NOMO-1 treated with dmso at 0.1 percent for 144 hours (cell line): Measurements from ENCODE around the gene BPHL.
A peak's percentile ranks its signal among the peaks of the same experiment; 100 is the strongest.
"Not testable (repeated sequence)": the region's sequence is repeated elsewhere in the genome, so short reads cannot be mapped to it uniquely, and the experiment has no call there.

ENCODE experiments used
- DNase-seq: peaks from one replicate; lab custom pipeline; 2025; ENCODE audit not compliant: unreplicated experiment; lab: John Stamatoyannopoulos, UW

The BPHL gene

DNA sequence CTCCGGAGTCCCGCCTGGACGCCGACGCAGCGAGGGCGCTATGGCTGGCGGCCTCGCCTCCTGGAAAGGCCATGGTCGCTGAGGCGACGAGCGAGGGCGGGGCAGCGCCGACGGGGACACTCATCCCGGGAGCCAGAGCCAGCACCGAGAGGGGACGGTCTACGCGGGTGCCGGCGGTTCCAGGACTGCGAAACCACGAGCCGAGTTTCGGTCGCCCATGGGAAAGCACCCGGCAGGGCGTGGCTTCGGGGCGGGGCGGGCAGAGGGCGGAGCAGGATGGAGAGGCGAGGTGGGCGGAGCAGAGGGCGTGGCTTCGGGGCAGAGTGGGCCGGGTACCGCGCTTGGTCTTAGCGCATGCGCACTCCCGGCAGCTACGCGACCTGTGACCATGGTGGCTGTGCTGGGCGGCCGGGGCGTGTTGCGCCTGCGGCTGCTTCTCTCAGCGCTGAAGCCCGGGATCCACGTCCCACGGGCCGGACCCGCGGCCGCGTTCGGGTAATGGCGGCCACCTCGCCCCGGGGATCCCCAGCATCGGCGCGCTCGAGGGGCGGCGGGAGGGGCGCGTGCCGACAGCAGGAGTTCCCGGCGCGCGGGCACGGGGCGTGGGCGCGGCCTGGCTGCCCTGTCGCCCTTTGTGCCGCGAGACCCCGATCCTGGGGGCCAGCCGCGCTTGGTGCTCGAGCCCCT, at the start of gene BPHL:
Gene BPHL (plus strand): TSS at position 359 of the 687 bp plus-strand sequence. CDS start 30 bp downstream, at position 389.
- peak; percentile 93 for DNase-seq

DNA sequence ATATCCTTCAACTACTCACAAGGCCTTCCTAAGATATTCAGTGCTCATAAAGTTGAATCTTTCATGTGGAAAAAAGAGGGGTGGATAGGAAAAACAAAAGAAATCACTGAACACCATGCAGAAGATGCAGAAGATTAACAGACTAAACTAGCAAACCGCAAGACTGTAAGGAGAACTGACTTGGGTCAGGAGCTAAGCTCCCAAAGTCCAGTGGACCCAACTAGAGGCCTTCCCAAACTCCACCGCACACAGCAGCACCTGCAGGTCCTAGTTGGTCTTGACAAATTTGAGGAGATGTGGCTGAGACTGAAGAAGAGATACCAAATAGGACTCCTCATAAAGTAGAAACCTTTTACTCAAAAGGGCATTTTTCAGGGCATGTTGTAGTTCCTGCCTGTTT, 46.9 kb upstream of the BPHL start:
- DNase-seq, result no peak

DNA sequence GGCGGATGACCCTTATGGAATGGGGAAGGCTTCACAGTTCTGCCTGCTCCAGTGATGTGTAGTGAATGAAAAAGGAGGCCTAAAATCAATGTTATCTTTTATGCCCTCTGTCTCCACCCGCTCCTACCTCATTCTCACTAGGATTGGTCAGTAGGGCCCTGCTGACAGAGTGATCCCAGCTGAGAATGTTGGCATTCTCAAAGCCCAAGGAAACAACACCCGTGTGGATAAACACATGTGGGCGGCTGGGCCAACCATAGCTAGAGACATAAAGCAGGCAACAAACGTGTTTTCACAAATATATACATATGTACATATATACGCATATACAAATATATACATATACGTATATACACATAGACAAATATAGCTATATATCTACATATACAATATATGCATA, 45.7 kb upstream of the BPHL start:
- DNase-seq, result no peak

DNA sequence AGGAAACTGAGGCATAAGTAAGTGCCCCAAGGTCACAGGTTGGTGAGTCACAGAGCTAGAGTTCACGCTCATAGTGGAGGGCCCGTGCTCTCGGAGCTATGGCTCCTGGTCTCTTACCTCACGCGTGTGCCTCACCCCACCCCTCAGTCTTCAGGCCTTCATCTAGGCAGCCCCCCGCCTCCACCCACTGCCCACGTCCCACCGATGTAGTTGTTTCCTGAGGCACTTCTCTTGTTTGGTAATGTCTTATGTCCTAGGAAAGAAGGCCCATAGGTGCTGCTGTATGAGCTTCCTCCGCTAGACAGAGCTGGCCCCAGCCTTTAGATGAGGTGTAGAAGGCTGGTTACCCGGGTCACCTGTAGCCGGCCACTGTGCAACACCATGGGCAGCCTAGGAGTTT, 45.1 kb upstream of the BPHL start:
- no peak for DNase-seq

DNA sequence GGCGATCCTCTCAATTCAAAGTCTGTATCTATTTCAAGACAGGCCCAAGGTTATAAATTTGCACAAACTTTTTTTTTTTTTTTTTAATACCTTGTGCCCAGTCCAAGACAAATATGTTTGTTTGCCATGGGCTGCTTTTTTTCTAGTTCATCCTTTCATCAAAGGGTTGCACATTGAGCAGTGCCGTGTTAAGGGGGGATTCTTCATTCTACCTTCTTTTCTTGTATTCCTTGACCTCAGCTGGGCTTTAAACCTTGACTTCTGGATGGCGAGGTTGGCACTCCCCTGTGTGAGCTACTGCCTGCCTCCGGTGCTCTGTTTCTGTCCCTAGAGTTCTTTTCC, 42.8 kb upstream of the BPHL start:
- DNase-seq, result no peak

DNA sequence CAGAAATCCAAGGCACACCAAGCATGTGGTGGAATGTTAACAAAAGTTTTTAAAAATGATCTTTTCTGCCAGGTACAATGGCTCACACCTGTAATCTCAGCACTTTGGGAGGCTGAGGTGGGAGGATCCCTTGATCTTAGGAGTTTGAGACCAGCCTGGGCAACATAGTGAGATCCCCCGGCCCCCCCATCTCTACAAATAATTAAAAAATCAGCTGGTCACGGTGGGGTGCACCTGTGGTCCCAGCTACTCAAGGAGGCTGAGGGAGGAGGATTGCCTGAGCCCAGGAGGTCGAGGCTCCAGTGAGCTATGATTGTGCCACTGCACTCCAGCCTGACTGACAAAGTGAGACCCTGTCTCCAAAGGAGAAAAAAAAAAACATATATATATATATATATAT, 42.2 kb upstream of the BPHL start:
- no peak for DNase-seq

DNA sequence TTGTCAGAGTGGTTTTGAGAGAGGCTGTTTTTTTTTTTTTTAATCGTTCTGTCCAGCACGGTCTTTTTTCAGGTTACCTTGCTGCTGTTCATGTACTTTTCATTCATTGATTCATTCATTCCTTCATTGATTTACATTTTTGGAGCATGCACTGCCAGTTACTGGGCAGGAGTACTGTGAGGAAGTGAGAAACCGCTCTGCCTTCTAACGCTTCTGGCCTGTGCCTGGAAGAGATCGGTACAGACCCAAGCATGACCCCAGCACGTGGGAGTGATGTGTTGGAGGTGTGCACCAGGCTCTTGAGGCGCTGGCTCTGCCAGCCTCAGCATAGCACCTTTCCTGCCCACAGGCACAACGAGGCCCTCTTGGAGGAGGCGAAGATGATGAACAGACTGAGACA, 41.1 kb upstream of the BPHL start:
- DNase-seq, result no peak

DNA sequence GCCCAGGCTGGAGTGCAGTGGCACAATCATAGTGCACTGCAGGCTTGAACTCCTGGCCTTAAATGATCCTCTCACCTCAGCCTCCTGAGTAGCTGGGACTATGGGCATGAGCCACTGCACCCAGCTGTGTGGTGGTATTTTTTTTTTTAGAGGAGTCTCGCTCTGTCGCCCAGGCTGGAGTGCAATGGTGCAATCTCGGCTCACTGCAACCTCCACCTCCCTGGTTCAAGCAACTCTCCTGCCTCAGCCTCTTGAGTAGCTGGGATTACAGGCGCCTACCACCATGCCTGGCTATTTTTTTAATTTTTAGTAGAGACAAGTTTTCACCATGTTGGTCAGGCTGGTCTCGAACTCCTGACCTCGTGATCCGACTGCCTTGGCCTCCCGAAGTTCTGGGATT, 39.6 kb upstream of the BPHL start:
- DNase-seq, result not testable (repeated sequence)

DNA sequence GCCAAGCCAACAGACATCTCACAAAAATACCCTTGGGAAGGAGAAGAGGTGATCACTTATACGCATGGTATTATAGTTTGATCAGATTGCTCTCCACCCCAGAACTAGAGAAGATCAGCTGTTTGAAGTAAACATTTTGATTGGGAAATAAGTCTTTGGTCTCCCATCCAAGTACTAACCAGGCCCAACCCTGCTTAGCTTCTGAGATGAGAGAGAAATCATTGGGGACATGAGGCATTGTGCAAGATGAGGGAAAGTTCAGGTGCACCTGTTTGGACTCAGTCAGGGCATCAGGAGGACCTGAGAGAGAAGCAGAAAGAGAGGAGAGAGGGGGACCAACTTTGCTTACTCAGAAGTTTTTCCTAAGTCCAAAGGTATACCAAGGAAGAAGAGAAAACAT, 38.8 kb upstream of the BPHL start:
- no peak for DNase-seq

DNA sequence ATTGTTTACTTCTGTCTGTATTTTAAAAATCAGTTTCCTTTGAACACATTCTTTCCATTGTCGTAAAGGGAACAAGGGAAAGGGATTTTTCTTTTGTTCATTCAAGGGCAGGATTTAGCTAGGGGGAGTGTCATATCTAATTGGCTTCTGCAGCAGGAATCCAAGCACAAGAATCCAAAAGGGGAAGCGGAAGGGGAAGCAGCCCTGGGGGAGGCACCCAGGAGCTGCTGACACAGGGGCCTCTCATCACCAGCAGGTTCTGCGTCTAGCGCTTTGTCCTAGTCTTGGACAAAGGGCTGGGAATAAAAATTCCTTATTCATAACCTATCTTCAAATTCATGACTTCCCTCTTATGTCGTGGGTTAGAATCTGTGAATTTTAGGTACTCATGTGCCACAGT, 36.6 kb upstream of the BPHL start:
- DNase-seq, result no peak

DNA sequence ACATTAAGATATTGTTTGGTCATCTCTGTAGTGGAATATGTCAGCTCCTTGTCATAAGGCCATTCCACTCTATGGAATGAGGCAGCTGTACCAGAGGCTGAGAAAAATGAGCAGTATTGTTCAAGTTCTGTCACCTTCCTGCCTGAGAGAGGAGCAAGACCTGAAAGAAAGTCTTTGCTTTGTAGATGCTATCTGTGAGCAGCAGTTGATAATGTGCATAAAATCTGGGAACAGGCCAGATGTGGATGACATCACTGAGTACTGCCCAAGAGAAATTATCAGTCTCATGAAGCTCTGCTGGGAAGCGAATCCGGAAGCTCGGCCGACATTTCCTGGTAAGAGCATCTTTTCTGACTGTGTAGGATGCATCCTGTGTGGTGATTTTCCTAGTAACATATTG, 33.4 kb upstream of the BPHL start:
- DNase-seq, result no peak

DNA sequence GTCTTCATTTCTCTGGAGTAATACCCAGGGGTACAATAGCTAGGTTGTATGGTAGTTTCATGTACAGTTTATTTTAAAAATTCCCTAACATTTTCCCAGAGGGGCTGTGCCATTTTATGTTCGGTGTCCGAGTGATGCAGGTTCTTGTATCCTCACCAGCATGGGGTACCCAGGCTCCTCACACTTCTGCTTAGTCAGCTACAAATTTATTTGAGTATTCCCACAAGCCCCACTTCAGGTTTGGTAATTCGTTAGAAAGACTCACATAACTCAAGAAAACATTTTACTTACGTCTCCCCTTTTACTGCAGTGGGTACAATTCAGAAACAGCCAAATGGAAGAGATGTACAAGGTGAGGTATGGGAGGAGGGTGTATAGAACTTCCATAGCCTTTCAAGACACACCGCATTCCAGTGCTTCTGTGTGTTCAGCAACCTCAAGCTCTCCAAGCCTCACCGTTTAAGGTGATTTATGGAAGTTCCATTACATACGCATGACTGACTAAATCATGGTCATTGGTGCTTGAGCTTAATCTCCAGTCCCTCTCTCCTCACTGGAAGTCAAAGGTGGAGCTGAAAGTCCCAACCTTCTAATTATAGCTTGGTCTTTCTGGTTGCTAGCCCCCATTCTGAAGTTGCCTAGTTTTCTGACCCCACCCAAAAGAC, 32.1 kb upstream of the BPHL start:
- DNase-seq, result no peak

DNA sequence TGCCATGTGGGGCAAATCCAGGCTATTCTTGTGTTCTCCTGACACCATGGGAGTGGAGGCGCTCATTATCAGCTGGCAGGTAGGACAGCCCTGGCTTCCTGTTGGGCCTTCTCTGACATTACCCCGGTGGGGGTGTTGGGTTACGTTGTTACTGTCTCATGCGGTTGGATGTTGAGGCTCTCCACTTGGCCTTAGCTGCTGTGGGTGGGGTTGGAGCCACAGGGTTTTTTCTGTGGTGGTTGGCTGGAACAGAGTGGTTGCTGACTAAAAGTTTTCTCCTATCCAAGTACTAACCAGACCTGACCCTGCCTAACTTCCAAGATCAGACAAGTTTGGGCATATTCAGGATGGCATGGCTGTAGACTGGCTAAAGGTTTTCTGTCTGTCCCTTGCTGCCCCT, 30.1 kb upstream of the BPHL start:
- no peak for DNase-seq

DNA sequence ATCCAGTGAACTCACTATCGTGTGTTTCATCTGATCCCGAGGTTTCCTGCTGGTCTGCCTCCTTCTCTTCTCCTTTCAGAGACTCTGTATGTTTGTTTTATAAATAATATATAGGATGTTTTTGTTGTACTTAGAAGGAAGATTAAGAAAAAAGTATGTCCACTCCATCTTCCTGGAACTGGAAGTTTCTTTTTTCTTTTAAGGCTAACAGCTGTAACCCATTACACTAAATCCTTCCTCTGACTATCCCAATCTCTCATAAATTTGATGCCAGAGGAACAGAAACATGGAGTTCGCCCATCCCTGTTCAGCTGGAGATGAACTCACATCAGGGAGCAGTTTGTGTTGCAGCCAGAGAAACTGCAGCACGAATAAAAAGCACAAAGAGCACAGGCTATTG, 29.5 kb upstream of the BPHL start:
- DNase-seq, result no peak

DNA sequence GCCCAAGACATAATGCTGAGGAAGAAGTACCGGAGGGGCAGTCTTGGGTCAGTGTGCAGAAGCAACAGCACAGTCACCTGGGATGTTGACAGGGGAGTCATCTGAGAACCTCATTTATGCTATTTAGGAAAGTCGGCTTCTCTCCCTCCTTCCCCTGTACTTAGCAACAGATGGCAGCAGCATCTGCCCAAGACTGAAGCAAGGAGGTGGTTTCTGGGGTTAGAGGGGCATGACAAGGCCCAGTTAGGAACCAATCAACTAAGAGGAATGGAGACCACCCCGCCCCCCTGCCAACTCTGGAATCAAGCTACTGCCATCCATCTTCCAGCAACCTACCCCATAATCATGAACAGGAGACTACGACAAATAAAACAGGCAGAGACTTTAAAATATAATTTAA, 28.5 kb upstream of the BPHL start:
- DNase-seq, result no peak

DNA sequence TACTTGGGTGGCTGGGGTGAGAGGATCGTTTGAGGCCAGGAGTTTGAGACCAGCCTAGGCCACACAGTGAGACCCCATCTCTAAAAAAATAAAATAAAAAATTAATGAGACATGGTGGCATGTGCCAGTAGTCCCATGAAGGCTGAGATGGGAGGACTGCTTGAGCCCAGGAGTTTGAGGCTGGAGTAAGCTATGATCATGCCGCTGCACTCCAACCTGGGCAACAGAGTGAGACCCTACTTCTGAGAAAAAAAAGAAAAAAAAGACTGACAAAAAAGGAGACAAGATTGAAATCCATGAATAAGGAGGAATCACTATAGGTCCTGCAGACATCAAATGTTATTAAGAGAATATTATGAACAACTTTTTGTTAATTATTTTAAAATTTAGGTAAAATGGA, 23.7 kb upstream of the BPHL start:
- DNase-seq, result no peak

DNA sequence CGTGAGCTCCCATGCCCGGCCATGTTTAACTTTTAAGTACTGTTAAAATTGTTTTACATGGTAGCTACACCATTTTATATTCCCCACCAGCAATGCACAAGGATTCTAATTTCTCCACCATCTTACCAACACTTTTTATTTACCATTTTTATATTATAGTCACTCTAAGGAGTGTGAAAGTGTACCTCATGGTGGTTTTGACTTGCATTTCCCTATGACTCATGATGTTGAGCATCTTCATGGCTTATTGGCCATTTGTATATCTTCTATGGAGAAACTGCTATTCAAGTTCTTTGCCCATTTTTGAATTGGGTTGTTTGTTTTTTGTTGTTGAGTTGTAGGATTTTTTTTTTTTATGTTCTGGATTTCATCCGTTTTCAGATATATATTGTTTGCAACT, 15.6 kb upstream of the BPHL start:
- no peak for DNase-seq

DNA sequence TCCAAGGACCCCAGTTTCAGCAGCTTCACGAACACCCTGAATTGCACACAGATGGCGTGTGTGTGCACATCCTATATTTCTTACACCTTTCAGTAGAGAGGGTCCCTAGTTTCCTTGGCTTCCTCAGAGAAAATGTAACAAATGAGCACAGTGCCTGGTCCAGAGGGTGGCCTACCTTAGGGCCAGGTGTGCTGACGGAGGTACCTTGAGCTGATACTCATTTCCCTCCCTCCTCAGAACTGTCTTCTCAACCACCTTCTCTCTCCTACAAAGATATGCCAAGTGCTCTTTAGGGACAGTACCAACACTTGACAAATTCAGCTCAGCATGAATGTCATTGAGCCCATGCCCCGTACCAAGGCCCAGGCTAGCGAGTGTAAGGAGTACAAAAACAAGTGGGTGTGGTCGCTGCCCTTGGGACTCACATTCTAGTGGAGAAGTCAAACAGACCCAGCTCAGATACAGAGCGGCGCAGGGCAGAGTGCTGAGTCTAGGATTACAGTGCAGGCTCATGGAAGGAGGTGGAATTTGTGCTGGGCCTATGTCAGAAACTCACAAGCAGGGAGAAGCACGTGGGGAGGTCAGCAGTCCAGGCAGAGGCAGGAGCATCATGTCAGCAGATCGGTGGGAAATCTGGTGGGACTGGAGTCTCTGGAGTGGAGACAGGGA, 9.6 kb upstream of the BPHL start:
- no peak for DNase-seq

DNA sequence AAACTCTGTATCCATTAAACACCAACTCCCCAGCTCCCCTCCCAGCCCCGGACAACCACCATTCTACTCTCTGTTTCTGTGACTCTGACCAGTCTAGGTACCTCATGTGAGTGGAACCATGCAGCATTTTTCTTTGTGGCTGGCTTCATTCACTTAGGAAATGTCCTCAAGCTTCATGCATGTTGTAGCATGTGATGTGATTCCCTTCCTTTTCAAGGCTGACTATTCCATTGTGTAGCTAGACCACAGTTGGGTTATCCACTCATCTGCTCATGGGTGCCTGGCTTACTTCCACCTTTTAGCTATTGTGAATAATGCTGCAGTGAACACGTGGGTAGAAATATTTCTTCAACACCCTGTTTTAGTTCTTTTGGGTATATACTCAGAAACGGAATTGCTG, 8.8 kb upstream of the BPHL start:
- DNase-seq, result no peak

DNA sequence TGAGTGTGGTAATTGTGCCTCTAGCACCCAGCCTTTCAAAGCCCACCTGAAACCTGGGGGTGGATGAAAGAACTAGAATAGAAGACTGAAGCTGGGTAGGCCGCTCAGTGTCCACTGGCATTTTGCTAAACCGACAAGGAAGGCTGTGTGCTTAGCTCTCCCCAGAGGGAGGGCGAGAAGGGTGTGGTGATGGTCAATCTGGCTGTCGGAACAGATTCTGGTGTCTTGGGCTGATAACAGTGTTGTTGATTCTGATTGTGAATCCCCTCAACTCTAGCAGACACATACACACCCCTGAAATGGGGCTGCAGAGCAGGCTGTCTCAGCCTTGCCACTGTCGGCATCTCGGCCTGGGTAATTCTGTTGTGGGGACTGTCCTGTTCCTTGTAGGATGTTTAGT, 4.1 kb upstream of the BPHL start:
- DNase-seq, result no peak

DNA sequence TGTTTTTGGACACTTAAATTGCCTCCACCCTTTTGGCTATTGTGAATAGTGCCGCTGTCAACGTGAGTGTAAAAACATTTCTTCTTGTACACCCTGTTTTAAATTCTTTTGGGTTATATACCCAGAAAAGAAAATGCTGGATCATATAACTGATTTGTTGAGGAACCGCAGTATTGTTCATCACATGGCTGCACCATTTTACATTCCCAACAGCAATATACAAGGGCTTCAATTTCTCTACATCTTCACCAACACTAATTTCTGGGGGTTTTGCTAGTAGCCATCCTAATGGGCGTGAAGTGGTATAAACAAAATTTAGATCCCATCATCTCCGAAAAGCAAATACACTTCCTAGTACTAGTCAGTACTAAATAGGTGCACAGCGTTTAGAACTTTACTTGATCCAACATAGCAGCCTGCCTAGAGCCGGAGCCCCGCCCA, 579 bp upstream of the BPHL start:
- no peak for DNase-seq

DNA sequence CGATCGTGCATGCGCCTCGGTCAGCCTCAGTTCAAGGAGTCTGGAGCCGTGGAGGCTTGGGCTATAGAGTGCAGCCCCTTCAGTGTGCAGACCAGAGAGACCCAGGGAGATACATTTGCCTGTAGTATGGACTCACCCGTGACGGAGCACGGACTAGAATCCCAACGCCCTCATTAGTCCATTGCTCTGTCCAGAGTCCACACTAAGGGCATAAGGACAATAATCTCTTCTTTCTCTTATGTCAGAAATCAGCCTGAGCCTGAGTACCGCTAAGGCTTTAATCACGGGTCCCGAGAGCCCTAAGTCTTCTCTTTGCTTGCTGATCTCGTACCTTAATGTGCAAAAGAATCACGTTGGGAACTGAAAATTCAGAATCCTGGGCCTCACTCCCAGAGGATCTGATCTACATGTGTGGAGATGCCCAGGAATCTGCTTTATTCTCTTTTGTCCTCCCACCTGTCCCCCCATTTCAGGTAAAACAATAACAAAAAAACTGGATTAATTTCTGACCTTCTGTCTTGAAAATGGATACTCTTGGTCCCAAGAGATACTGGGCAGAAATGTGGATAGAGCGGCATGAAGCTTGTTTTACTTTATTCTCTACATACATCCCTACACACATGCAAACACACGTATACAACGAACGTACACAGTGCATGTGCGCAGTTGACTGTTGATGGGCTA, 671 bp downstream of the BPHL start:
- DNase-seq, result no peak
